Stimulated activated CD4-positive, alpha-beta T cell treated with anti-CD3 and anti-CD28 coated beads, TNF-alpha, amount 100 ng/mL, for 48 hours (primary cell): ENCODE data around the gene ANXA8L1.
"Not testable (repeated sequence)": the region's sequence is repeated elsewhere in the genome, so short reads cannot be mapped to it uniquely, and the experiment has no call there.

Source experiments
- DNase-seq, 3 donors: peaks; one replicate each; pipeline ENCODE4 v3.0.0-alpha.2; 2020; ENCODE audit warnings: low read depth in 3 of 3

ANXA8L1 gene

DNA sequence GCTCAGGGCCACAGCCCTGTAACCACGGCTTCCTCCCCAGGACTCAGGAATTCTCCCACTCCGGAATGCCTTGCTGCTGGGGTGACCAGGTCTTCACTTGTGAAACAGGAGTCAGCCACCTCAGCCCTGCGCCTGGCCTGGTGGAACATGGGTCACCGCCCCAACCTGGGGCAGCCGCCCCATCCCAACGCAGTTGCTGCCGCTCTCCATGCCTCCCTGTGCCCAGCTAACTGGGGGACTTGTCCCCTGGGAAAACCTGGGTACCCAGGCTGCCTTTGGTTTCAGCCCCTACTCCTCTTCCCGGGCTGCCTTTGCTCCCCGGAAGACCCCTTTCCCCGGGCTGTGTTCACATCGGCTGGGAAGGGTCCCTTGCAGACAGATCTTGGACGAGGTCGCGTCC, 22.2 kb downstream of the ANXA8L1 start:
- DNase-seq = not testable (repeated sequence)

DNA sequence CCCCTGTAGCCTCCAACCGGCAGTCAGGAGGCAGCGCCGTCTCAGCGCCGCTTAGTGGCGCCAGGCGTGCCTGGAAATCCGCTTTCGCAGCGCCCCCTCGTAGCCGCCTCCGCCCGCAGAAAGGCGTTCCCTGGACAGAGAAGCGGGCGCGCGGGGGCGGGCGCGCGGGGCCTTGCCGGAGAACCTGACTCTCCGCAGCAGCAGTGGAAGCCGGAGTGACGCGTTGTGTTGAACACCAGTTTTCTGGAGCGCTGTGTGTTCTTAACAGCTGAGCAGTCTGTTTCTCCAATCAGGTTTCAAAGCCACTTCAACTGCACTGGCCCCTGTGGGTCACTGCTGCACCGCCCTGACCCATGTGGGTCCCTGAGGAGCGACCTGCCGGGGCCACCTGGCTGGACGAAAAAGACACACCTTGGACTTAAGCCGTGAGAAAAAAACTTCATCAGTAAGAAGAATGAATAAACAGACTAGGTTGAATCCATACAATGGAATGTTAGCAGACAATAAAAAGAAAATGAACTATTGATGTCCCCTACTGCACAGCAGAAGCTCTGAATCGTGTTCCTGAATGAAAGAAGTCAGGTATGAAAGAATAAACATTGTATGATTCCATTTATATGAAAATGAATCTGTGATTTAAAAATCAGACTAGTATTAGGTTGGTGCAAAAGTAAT, 22.8 kb downstream of the ANXA8L1 start:
- DNase-seq = not testable (repeated sequence)

DNA sequence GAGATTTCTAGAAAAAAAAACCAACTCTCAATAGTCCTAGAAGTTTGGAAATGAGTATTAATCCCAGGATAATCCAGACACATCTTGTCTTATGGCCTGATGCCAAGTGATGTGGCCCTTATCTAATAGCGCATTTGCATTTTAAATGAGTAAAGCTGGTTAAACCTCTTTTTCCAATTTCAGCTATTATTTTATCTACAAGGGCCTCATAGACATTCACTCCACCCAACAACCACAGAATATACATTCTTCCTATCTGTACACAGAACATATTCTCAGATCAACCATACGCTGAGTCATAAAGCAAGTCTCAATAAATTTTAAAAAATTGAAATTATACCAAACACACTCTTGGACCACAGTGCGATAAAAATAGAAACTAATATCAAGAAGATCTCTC, 34.0 kb downstream of the ANXA8L1 start:
- not testable (repeated sequence) for DNase-seq

DNA sequence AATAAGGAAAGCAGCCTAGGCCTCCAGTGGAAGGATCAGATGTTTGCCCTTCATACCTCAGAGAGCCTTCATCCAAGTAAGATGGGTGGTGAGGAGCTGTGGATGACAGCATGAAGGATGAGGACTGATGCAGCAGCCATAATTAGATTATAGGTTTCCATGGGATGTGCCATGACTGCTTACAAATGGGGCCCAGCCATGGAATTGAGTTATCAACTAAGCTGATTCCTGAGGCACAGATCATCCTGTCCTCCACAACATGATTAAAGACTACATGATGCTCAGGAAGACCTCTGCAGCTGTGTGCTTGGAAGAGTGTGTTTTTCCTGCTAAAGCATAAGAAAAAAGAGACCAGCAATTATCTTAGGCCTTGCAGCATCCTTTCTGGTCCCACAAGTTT, 35.5 kb downstream of the ANXA8L1 start:
- not testable (repeated sequence) for DNase-seq

DNA sequence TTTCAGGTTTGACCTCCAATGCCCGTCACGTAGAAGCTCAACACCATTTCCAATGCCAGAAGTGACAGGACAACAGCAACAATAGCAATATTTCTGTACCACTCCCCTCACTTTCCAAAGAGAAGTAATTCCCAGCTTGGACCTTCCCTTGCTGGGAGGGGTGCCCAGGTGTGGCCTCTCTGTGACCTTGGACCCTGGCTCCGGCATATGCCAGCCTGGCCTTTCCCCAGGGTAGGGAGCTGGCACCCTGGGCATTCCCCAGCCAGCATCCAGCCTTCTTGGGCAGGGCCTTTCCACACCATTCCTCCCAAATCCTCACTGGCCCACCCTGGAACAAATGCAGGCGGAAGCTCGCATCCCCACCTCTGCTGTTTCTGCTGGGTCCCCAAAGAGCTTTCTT, 37.1 kb downstream of the ANXA8L1 start:
- DNase-seq = not testable (repeated sequence)

DNA sequence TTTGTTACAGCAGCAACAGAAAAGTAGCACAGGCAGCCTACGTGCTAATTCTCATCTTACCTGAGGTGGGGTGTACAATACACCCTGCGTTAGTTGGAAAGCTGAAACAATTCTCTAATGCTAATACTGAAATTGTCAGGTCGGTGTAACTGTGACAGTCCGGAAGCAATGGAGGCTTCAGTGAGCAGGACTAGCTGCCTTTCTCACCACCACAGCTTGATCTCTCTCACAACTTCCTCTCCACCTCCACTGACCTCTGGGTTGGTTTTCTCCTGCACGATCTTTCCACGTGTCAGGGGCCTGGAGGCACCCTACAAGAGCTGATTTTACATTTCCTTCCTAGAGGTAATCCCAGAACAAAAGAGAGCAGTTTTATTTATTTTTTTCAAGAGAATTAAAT, 39.7 kb downstream of the ANXA8L1 start:
- not testable (repeated sequence) for DNase-seq

DNA sequence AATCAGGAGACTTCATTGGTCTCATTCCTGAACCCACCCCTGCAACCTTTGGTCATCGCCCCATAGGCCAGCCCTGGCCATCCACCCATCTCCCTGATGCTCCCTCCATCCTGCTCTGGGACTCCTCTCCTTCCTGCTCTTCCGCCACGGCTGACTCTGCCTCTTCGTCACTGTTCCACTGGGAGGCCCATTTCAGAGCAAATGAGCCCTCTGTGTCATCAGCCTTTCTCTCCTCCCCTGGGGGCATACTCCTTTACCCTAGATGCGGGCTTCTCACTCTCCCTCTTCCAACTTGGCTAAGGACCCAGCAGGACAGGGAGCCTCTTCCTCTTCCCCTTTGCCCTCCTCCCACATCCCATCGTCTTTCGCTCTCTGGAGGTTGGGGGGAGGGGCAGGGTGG, 42.7 kb downstream of the ANXA8L1 start:
- not testable (repeated sequence) for DNase-seq

DNA sequence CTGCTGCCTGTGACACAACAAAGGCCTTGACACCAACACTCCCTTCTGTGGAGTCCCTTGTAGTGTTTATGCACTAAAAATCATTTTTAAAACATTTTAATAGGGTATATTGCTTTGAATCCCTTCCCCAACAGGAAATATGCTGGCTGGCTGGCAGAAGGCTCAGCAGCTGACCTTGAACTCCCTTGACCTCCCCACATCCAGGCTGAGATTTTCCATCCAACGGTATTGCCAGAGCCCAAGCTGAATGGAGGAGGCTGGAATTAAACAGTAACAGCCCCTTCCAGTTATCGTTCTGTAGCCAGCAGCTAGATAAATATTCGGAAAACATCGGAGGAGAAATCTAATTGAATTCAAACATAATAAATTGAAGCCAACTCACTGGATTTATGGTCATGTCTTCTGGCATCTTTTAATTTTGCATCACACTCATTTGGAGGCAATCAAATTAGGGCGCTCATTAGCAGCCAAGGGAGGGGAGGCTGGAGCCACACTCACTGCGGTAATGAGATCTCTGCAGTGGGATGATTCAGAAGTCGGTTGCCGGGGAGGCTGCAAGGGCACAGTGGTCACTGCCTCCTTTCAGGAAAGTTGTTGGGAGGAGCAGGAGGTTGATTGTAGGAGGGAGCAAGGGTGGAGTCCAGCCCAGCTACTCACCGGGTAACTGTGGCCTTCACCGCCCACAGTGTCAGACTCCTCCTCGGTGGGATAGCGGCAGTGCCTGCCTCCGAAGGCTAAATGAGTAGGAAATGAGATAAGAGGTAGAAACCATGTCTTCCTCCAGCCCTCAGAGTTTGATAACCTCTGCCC, 44.2 kb downstream of the ANXA8L1 start:
- DNase-seq = not testable (repeated sequence)

DNA sequence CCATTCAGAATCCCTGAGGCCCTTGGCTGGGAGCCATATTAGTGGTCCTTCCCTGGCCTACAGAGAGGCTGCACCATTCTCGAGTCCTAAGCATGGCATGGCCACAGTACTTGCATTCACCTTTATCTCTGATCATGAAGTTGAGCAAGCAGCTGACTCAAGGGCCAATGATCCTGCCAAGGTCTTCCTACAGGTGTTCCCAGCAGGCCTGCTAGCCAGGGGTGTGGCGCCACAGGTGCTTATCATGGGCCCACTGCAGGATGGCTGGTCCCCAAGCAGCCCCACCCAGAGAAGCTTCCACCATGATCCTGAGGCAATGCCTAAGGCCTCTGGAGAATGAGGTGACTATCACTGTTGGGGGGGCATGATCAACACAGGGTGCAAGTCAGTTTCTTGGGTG, 48.0 kb downstream of the ANXA8L1 start:
- DNase-seq = not testable (repeated sequence)

DNA sequence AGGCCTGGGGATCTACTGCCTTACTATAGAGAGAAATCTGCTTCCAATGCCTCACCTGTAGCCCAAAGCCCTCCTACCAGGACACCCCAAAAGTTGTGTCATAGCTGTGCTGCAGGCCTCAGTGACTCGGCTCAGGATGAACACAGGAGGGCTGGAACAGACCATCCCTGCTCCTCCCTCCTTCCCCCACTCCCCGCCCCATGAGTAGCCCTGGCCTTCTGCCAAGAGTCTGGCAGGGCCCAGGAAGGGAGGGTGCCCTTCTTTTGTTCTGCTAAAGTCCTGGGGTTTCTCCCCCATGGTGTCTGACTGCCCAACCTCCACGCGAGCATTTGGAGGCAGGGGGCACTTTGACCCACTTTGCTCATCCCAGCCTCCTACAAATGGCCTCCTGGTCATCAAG, 65.4 kb downstream of the ANXA8L1 start:
- not testable (repeated sequence) for DNase-seq
